NCI-H2081 treated with DMSO at 0.1 percent for 48 hours (cell line): ENCODE data around the gene PLAAT2.
"Not testable (repeated sequence)": the region's sequence is repeated elsewhere in the genome, so short reads cannot be mapped to it uniquely, and the experiment has no call there.

ENCODE experiments used
- DNase-seq: peaks from one replicate; lab custom pipeline; 2025; lab: John Stamatoyannopoulos, UW

The PLAAT2 gene

DNA sequence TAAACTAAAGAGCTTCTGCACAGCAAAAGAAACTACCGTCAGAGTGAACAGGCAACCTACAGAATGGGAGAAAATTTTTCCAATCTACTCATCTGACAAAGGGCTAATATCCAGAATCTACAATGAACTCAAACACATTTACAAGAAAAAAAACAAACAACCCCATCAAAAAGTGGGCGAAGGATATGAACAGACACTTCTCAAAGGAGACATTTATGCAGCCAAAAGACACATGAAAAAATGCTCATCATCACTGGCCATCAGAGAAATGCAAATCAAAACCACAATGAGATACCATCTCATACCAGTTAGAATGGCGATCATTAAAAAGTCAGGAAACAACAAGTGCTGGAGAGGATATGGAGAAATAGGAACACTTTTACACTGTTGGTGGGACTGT is 15.7 kb upstream of the PLAAT2 start:
- not testable (repeated sequence) for DNase-seq

DNA sequence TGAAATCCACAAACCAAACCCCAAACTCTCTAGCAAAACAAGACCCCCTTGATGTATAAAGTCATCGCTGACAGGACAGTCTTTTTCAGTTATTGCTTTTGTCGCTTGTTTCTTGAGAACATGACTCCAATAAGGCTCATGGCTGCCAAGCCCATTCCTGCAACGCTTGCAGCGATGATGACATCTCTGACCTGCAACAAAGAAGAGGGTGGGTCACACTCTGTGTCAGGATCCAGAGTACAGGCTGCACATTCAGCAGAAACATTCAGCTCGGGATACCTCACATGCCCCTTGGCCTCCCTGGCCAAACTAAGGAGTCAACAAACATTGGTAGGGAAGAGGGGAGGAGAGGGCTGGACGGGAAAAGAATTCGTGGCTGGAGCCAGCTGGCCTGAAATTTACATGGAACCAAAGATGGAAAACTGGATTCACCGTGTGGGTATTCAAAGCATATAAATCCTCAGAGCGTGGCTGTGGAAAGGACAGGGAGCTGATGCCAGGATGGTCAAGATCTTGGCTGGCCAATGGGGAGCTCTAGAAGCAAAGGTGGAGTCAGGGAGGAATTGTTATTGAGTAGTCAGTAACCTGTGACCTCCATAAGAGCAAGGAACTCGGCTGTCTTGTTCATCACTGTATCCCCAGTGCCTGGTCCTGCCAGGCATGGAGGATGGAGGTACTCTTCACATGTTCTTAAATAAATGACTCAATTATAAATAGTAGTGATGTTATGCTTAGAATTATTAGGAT is 11.8 kb upstream of the PLAAT2 start:
- DNase-seq: no peak

GRCh38 chr11:63573881-63574855 is 11.0 kb upstream of the PLAAT2 start:
- DNase-seq: no peak

DNA sequence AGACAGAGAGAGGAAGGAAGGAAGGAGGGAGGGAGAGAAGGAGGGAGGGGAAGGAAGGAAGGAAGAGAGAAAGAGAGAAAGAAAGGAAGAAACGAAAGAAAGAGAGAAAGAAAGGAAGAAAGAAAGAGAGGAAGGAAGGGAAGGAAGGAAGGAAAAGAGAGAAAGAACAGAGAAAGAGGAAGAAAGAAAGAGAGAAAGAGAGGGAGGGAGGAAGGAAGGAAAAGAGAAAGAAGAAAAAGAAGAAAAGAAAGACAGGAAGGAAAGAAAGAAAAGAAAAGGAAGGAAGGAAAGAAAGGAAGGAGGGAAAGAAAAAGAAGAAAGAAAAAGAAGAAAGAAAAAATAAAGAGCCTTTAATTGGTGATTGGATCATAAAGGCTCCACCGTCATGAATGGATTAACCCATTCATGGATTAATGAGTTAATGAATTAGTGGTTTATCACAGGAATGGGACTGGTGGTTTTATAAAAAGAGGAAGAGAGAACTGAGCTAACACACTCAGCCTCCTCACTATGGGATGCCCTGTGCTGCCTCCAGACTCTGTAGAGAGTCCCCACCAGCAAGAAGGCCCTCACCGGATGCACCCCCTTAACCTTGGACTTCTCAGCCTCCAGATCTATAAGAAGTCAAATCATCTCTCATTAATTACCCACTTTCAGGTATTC is 9.0 kb upstream of the PLAAT2 start:
- DNase-seq: no peak

GRCh38 chr11:63569570-63569969 is 6.4 kb upstream of the PLAAT2 start:
- DNase-seq: no peak

DNA sequence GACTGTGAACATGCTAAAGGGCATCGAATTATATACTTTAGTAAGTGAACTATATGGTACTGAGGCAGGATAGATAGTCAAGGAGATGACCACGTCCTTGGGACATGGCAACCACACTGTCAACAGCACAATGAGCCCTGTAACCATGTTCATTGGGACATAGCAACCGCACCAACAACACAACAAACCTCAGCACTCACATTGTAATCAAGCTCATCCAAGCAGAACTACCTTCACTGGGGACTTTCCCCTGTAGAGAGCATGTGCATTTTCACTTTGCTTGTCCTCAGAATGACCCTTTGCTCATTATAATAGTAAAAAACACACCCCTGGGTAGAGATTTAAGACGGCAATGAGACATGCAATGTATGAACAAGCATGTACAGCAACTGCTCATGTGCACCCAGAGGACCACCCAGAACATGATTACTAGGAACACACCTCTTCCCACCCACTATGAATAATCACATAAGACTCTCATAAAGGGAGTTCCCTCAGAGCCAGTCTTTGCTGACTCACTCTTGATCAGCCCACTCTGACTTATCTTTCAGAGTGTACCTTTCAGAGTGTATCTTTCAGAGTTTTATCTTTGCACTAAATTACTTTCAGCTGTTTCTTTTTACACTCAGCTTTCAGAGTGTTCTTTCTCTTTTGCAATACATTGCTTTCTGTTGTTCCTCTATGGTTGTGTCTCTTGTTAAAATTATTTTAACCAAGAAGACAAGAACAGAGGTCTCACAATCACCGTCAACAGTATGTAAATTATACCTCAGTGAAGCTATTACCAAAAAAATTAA is 4.1 kb upstream of the PLAAT2 start:
- DNase-seq: no peak

DNA sequence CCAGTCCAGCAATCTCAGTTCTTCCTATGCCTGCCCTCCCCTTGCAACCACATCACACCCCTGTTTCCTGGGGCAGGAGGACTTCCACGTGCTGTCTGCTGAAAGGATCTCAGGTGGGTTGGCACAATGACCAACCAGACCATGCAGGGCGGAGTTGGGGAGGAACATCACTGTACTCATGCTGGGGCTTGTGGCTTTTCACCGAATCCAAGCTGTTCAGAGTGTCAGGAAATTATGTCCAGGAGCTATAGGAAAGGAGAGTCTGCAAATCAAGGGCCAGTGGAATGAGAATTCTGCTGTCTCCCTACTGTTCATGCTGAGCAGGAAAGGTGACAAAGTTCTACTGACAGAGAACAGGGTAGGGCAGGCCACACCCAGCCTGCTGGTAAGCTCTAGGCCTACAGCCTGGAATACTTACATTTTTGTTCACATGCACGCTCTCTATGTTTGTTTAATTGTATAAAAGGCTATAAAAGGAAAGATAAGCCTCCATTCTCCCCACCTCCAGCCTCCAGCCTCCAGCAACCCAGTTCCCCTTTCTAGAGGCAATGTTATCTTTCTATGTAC is 1.7 kb upstream of the PLAAT2 start:
- no peak for DNase-seq

DNA sequence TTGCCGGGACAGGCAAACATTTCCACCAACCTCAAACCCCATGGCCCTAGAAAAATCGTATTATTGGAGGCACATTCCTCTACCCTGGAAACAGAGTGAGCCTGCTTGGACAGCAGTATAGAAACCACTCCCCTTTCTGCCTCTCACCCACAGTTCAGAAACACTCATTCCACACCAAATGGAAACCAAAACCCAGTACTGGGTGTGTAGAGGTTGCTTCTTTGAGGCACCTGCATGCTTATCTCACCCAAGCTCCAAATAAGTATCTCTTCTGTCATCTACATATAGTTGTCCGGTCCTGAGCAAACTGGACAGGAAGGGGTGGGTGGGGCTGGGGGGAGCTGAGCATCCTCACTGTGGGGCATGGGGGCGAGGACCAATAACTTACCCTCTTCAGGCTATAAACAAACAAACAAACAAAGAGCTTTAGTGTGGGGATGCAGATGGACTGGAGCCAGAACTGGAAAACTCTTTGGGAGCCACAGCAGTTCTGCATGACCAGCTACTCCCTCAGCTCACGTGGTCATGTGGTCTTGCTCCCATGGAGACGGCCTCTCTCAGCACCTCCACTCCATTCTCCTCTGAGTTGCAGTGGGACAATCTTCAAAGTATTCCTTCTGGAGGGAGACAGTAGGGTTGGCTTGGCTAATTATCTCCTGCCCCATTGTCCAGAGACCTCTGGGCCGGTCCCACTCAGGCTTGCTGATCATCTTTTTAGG is 1.0 kb upstream of the PLAAT2 start:
- no peak for DNase-seq

DNA sequence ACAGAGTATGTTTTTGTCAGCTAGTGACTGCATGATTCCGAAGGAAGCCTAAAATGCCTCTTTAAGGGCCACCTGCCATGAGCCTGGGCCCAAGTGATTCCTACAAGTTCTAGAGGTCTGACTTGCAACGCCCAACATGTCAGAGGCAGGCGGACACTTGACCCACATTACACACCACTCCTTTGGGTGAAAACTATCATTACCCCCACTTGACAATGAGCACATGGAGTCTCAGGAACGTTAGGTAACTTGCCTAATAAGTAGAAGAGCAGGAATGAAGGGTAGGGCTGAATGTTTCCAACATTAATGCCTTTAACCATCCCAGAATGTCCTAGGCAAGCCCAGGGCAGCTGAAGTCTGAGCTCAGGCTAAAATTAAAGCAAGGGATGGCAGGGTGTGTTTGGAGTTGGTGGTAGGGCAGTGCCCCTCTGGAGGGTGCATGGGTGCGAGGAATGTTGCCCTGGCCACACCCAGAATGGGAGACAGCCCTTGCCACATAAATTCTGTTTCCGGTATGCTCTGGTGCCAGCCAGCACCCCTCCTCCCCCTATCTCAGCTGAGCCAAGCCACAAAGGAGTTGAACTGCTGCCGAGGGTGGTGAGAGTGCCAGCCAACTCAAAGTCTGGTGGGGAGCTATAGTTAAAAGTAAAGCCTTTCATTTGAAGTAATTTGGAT is 2.5 kb downstream of the PLAAT2 start:
- DNase-seq: no peak

DNA sequence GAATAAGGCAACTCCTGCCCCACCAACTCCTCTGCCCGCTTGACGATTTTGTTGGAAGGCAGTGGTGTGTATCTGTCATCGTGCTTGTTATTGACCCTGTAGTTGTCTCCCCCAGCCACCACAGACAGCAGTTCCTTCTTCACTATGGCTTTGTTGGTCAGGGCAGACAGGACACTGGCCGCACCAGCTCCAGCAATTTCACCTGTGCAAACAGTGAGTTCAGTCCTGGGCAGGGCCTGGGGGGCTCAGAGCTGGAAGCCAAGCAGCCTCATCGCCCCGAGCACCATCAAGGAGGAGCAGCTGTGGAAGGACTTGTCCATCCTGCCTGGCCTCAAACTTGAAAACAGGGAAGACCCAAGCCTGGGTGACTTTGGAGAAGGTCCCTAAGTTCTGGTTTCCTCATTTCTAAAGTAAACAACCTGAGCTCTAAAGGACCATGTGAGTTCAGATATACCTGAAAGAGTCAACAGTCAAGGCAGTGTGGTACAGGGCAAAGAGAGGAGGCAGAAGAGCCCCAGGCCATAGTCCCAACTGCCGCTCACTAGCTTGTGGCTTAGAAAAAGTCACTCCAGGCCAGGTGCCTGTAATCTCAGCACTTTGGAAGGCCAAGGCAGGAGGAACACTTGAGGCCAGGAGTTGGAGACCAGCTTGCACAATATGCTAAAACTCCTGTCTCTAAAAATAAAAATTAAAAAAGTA is 4.6 kb downstream of the PLAAT2 start:
- DNase-seq: no peak

DNA sequence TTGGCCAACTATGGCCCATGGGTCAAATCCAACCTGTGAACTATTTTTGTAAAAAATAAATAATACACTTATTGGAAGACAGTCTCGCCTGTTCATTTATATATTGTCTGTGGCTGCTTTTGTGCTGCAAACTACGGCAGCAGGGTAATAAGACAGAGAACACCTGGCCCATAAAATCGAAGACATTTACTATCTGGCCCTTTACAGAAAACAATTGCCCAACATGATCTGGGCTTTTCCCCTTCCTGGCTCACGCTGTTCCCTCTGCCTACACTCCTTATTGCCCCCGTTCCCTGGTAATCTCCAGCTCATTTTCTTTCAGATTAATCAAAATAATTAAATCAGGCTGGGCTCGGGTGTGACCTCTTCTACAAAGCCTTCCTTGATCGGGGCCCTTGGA is 5.6 kb downstream of the PLAAT2 start:
- no peak for DNase-seq

DNA sequence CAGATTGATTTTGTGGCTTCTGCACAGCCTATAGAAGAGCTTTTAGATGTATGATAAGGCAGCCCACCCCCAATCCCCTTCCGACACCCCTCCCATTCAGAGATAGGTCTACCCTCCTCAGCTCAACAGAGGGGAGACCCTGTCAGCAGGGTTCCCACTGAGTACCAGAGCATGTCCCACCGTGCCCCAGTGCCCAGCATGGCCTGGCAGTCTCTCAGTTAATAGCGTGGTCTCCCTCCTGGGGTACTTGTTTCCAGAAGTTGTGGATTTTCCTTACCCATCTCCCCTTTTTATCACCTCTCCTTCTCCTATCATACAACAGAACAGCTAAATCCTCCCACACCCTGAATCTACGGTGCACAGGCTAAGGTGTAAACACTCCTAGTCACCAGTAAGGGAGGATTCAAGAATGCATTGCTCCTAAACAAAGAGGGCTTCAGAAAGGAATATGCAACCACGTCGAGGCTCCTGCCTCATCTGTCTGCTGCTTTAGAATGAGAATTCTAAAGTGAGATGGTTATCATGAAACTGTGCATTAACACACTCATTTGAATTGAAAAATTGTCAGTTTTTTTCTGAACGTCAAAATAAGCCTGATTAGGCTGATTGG is 6.7 kb downstream of the PLAAT2 start:
- DNase-seq: no peak

- DNase-seq: no peak
Measured at GRCh38 chr11:63554877-63555223, 8.3 kb downstream of the PLAAT2 start.

DNA sequence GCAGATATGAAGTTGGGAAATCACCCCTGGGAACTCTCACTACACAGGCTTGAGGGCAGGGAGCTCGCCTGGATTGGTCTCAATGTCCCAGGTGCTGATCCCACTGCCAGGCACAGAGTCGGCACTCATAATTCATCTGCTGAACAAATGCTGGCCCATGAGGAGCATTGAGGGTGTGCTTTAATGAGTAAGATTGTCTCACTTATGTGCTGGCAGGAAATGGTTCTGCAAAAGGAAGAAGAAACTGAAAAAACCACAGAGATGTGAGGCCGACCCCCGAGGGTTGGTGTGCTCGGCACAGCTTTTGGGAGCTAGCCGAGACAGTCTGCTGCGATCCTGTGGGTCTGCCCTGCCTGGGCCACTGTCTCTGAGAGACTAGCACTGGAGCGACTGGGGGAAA is 9.4 kb downstream of the PLAAT2 start:
- no peak for DNase-seq

GRCh38 chr11:63552921-63553320 is 10.3 kb downstream of the PLAAT2 start:
- no peak for DNase-seq

DNA sequence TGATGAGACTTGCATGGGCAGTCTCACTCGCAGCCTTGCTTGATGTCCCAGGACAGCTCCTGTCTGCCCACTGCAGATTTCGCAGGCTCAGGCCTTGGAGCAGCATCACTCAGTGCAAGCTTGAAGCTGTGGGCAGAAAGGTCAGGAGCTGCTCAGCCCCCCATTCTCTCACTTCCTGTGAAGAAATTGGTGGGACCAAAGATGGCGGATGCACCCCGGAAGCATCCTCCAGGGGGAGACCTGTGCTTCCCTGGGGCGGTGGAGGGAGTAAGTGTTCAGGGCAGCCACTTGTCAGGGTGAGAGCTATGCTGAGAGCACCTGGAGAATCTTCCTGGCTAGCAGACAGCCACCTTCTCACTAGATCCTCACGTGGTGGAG is 11.3 kb downstream of the PLAAT2 start:
- DNase-seq: no peak

DNA sequence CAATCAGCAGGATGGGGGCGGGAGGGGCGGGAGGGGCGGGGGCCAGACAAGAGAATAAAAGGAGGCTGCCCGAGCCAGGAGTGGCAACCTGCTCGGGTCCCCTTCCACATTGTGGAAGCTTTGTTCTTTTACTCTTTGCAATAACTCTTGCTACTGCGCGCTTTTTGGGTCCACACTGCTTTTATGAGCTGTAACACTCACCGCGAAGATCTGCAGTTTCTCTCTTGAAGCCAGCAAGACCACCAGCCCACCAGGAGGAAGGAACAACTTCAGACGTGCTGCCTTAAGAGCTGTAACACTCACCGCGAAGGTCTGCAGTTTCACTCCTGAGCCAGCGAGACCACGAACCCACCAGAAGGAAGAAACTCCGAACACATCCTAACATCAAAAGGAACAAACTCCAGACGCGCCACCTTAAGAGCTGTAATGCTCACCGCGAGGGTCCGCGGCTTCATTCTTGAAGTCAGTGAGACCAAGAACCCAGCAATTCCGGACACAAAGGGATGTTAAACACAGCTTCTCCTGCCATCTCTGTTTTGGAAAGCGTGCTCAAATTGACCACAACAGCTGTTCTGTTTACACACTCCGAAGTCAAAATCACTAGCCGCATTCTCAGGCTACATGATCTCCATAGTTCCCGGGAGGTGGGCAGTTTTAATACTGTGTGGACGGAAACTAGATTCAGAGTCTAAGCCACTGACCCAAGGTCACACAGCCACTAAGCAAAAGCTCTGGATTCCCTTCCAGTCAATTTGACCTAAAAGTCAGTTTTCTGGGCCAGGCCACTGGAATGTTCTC is 11.9 kb downstream of the PLAAT2 start:
- DNase-seq: no peak

- not testable (repeated sequence) for DNase-seq
Measured at GRCh38 chr11:63550156-63550700, 13.0 kb downstream of the PLAAT2 start.
